ENCODE results near the gene ANO7. TPM values are rescaled to one million over a fixed set of nuclear protein-coding genes. Genes with fewer than 3 reads are reported as not detected.
A peak's percentile ranks its signal among the peaks of the same experiment; 100 is the strongest.
"Not testable (repeated sequence)": the region's sequence is repeated elsewhere in the genome, so short reads cannot be mapped to it uniquely, and the experiment has no call there.

The ANO7 gene
- total RNA-seq, 6 donors from 2014 or later = 0.30 to 1.3 (median 1.1) TPM

- ATAC-seq (ENCODE audit: low FRiP score in 2 of 2) (no peak), DNase-seq (no peak)
- no peak overlapping the region for H3K27ac ChIP-seq
- no peaks in the 10 kb centered on the region for H3K4me1 ChIP-seq
- no peak for TF ChIP-seq EP300 (IDR thresholded peaks at IDR 0.05)
- TF ChIP-seq POLR2A (IDR thresholded peaks at IDR 0.05) = no peak
- TF ChIP-seq POLR2AphosphoS5 (IDR thresholded peaks at IDR 0.05) = no peak
- no peak for TF ChIP-seq CTCF (IDR thresholded peaks at IDR 0.05)
- no peaks in the 10 kb centered on the region for H3K27me3 ChIP-seq
- no peak overlapping the region for H3K4me3 ChIP-seq
- no peaks in the 10 kb centered on the region for H3K9me3 ChIP-seq
- 84 to 88% methylated on average over 8 of the region's 8 CpGs for WGBS, 2 donors
- no peaks in the 10 kb centered on the region for H3K36me3 ChIP-seq
Measured at GRCh38 chr2:241193271-241193670, 4.8 kb downstream of the ANO7 start.

GRCh38 chr2:241194811-241195210, 6.3 kb downstream of the ANO7 start:
- H3K4me1 ChIP-seq = no peaks in the 10 kb centered on the region
- DNase-seq = no peak
- H3K27me3 ChIP-seq = no peaks in the 10 kb centered on the region
- 76 to 83% methylated on average over 8 to 9 of the region's 9 CpGs for WGBS, 2 donors
- ATAC-seq (ENCODE audit: low FRiP score in 2 of 2) = no peak
- no peak overlapping the region for H3K27ac ChIP-seq
- H3K9me3 ChIP-seq = no peaks in the 10 kb centered on the region
- no peaks in the 10 kb centered on the region for H3K36me3 ChIP-seq
- no peak overlapping the region for H3K4me3 ChIP-seq
- TF ChIP-seq POLR2AphosphoS5 (IDR thresholded peaks at IDR 0.05) (no peak), CTCF (IDR thresholded peaks at IDR 0.05) (no peak), POLR2A (IDR thresholded peaks at IDR 0.05) (no peak), EP300 (IDR thresholded peaks at IDR 0.05) (no peak)

DNA sequence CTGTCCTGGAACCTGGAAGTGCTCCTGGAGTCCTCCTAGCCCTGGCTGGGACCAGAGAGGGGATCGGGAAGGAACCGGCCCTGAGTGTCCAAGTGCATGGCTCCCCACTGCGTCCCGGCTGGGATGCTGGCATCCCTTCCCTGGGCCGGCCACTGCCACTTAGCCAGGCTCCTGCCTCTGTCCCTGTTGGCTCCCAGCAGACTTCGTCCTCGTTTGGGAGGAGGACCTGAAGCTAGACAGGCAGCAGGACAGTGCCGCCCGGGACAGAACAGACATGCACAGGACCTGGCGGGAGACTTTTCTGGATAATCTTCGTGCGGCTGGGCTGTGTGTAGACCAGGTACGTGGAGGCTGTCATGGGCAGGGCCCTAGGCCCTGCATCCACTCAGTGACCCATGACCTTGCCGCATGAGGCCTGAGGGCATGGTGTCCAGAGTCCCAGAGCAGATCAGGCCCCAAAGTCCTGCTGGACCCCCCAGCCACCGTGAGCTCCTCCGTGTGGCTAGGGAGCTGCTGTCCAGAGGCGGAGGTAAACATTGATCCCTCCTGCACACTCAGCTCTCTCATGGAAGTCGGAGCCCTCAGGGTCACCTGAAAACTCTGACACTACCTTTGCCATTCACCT, 7.1 kb downstream of the ANO7 start:
- H3K4me1 ChIP-seq = no peaks in the 10 kb centered on the region
- 84 to 93% methylated on average over 9 to 15 of the region's 18 CpGs for WGBS, 2 donors
- no peak for TF ChIP-seq CTCF (IDR thresholded peaks at IDR 0.05)
- TF ChIP-seq POLR2AphosphoS5 (IDR thresholded peaks at IDR 0.05) = no peak
- TF ChIP-seq POLR2A (IDR thresholded peaks at IDR 0.05) = no peak
- no peak for TF ChIP-seq EP300 (IDR thresholded peaks at IDR 0.05)
- no peaks in the 10 kb centered on the region for H3K36me3 ChIP-seq
- H3K9me3 ChIP-seq = no peaks in the 10 kb centered on the region
- H3K4me3 ChIP-seq = no peak overlapping the region
- DNase-seq (peak in 1 of 2 donors; percentile 75), ATAC-seq (ENCODE audit: low FRiP score in 2 of 2) (no peak)
- H3K27me3 ChIP-seq = no peaks in the 10 kb centered on the region
- no peak overlapping the region for H3K27ac ChIP-seq

- not testable (repeated sequence) for H3K27me3 ChIP-seq; H3K36me3 ChIP-seq; H3K9me3 ChIP-seq; H3K4me1 ChIP-seq; DNase-seq; ATAC-seq (ENCODE audit: low FRiP score in 2 of 2); H3K27ac ChIP-seq; H3K4me3 ChIP-seq
- WGBS, 2 donors = 96 to 97% methylated on average over 11 to 14 of the region's 14 CpGs
Measured at GRCh38 chr2:241197246-241197645, 8.8 kb downstream of the ANO7 start.

GRCh38 chr2:241197947-241198346, 9.5 kb downstream of the ANO7 start:
- TF ChIP-seq POLR2A (IDR thresholded peaks at IDR 0.05) = no peak
- TF ChIP-seq EP300 (IDR thresholded peaks at IDR 0.05) = no peak
- TF ChIP-seq POLR2AphosphoS5 (IDR thresholded peaks at IDR 0.05) = no peak
- TF ChIP-seq CTCF (IDR thresholded peaks at IDR 0.05) = no peak
- Histone ChIP-seq H3K27ac (no peak overlapping the region), H3K36me3 (no peaks in the 10 kb centered on the region), H3K27me3 (no peaks in the 10 kb centered on the region), H3K4me3 (no peak overlapping the region), H3K4me1 (no peaks in the 10 kb centered on the region), H3K9me3 (no peaks in the 10 kb centered on the region)
- WGBS, 2 donors = 87 to 90% methylated on average over 5 to 6 of the region's 6 CpGs
- no peak for ATAC-seq (ENCODE audit: low FRiP score in 2 of 2)
- no peak for DNase-seq
